Activated T-helper 1 cell treated with anti-CD3 and anti-CD28 coated beads, Interleukin-12 subunit alpha, Interleukin-12 subunit beta, Interleukin-2, Interleukin-4 antibody, amounts not matched to agents 30 ng/mL and 10 ng/mL and 1 ng/mL, durations not matched to agents 14 hours and 24 hours and 36 hours (primary cell): ENCODE results near the gene CZIB. TPM values are rescaled to one million over a fixed set of nuclear protein-coding genes. Genes with fewer than 3 reads are reported as not detected.

Experiments used
- DNase-seq: peaks from one replicate; pipeline ENCODE4 v3.0.0; 2021; ENCODE audit warnings: low spot score
- H3K27ac Mint-ChIP-seq: one replicate; pipeline ENCODE4 v1.8.0; 2021; ENCODE audit warnings: mild to moderate bottlenecking, mixed read lengths
- H3K27me3 Mint-ChIP-seq: one replicate; pipeline ENCODE4 v1.8.0; 2022; ENCODE audit warnings: mild to moderate bottlenecking, moderate library complexity, mixed read lengths; ENCODE audit not compliant: insufficient read depth
- H3K36me3 Mint-ChIP-seq: one replicate; pipeline ENCODE4 v1.8.0; 2021; ENCODE audit warnings: low read depth, mixed read lengths
- H3K4me1 Mint-ChIP-seq: one replicate; pipeline ENCODE4 v1.8.0; 2021; ENCODE audit warnings: low read depth, mixed read lengths
- H3K4me3 Mint-ChIP-seq: one replicate; pipeline ENCODE4 v1.8.0; 2021; ENCODE audit warnings: mild to moderate bottlenecking, moderate library complexity, mixed read lengths
- H3K9me3 Mint-ChIP-seq: one replicate; pipeline ENCODE4 v1.8.0; 2021; ENCODE audit warnings: mixed read lengths
- intact Hi-C: fragments of 100-400 bp; cut with micrococcal nuclease; formaldehyde crosslinking; loops from one replicate; pipeline ENCODE4 v1.15.1; 2024
- total RNA-seq: library from RNA; stranded (reverse); gene quantifications from 2 replicates; pipeline ENCODE4 v1.2.3, GENCODE V29; 2022

CZIB gene
- total RNA-seq, 1 donor from 2014 or later = 43.6 TPM

DNA sequence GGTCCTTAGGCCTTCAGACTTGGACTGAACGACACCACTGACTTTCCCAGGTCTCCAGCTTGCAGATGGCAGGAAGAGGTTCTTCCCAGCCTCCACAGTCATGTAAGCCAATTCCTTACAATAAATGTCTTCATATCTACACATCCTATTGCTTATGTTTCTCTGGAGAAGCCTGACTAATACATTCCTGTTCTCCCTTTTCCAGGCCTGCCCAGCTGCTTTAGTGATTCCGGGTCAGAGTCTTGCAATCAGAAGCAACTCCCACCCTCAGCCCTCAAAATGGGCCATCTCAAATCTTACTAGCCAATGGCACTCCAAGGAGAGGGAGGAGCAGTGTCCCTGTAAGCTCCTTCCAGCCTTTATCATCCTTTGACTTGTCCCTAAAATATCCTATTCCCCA lies 40.2 kb downstream of the CZIB start:
- intact Hi-C loops = loop anchor here (5.0 to 10.0 kb wide), 2 partner anchors 115 to 258 kb away; partner anchors contain the start of genes ECHDC2 and PODN
- H3K9me3 Mint-ChIP-seq = no peaks in the 10 kb centered on the region
- H3K4me3 Mint-ChIP-seq = no peak overlapping the region
- H3K27ac Mint-ChIP-seq = no peak overlapping the region
- no peak for DNase-seq
- peaks cover 10% of the 10 kb centered on the region for H3K27me3 Mint-ChIP-seq
- H3K4me1 Mint-ChIP-seq = no peaks in the 10 kb centered on the region
- no peaks in the 10 kb centered on the region for H3K36me3 Mint-ChIP-seq

DNA sequence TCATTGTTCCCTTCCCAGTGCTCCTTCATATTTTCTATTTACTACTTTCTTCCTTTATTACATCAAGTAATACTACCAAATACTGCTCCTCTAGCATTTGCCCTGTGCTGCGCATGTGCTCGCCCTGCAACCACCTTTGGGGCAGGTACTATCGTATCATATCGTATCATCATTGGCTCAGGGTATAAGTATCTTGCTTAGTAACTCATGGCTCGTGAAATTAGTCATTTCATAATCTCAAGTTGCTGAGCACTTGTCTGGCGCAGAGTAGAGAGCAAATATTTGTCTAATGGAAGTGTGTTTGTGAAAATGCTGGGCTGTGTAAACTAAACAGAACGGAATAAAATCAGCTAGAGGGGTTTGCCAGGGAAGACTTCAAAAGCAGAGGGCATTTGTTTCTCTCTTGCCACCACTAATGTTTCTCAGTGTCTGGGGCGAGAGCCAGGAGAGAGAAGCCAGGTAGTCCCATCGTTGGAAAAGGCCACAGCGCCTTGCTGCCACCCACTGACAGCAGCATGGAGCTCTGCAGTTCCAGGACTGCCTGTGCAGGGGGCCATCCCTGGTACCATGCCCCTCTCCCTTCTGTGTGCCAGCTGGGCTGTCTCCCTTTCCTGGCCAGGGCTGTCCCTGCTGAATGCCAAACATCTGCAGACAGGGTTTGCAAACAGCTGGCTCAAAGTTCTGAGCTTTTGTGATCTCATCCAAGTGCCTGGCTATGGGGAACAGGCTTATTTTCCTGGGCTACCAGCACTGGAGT lies 43.8 kb downstream of the CZIB start:
- H3K4me3 Mint-ChIP-seq = no peak overlapping the region
- H3K27me3 Mint-ChIP-seq = peaks cover 12% of the 10 kb centered on the region
- H3K36me3 Mint-ChIP-seq = no peaks in the 10 kb centered on the region
- H3K4me1 Mint-ChIP-seq = no peaks in the 10 kb centered on the region
- DNase-seq = no peak
- H3K27ac Mint-ChIP-seq = no peak overlapping the region
- no peaks in the 10 kb centered on the region for H3K9me3 Mint-ChIP-seq
- intact Hi-C loops = no loop called here

DNA sequence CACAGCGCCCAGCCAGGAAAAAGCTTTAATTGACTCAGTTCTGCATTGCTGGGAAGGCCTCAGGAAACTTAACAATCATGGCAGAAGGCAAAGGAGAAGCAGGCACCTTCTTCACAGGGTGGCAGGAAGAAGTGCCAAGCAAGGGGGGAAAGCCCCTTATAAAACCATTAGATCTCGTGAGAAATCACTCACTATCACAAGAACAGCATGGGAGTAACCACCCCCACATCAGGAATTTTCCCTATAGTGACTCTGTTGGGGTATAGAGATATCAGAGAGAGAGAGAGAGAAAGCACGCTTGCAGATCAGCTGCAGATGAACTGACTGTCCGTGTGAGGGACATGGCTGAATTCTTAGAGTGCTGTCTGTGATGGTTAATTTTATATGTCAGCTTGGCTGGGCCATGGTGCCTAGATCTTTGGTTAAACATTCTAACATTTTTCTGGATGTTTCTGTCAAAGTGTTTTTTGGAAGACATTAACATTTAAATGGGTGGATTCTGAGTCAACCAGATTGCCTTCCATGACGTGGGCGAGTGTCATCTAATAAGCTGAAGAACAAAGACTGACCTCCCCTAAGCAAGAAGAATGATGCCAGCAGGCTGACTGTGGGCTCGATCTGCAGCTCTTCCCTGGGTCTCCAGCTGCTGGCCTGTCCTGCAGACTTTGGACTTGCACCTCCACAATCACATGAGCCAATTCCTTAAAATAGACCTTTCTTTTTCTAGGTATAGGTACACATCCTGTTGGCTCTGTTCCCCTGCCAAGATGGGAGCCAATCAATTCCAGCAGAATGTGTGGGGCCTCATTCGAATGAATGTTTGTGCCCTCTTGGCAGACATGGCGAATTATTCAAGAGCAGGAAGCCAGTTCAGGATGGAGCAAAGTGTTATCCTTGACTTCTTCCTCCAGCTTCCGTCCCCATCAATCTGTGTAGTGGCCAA lies 45.2 kb downstream of the CZIB start:
- no peak for DNase-seq
- Mint-ChIP-seq H3K4me3 (no peak overlapping the region), H3K9me3 (no peaks in the 10 kb centered on the region), H3K4me1 (no peaks in the 10 kb centered on the region), H3K27ac (no peak overlapping the region), H3K27me3 (peaks cover 8% of the 10 kb centered on the region), H3K36me3 (no peaks in the 10 kb centered on the region)
- intact Hi-C loops = no loop called here

DNA sequence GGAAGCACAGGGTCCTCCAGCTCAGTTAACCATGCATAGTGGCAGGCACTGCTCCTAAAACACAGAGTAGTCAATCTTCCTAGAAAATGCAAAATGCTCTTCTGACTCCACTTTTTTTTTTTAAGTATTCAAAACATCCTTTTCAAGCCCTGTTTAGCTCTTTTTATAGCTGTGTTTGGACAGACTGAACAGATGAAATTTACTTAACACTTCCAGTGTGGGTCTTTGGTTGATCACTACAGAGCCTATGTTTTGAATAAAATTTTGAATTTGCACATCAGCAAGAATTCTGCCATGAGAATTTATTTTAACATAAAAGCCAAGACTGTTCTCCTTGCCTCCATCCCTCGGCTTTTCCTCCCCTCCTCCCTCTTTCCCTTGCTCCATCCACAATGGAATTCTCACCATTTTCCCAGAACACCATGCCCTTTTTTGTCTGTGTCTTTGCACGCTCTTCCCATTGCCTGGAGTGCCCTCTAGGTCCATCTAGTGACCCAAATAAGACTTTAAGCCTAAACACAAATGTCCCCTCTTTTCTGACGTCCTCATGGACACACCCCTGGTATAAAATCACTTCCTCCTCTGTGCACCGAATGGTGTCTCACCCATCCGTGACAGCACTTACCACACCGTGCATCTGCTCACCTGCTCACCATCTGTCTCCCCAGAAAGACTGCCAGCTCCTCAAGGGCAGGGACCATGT lies 47.9 kb downstream of the CZIB start:
- Mint-ChIP-seq H3K9me3 (no peaks in the 10 kb centered on the region), H3K4me3 (no peak overlapping the region), H3K36me3 (no peaks in the 10 kb centered on the region), H3K4me1 (no peaks in the 10 kb centered on the region), H3K27ac (no peak overlapping the region), H3K27me3 (peaks cover 6% of the 10 kb centered on the region)
- DNase-seq = no peak
- intact Hi-C loops = no loop called here

DNA sequence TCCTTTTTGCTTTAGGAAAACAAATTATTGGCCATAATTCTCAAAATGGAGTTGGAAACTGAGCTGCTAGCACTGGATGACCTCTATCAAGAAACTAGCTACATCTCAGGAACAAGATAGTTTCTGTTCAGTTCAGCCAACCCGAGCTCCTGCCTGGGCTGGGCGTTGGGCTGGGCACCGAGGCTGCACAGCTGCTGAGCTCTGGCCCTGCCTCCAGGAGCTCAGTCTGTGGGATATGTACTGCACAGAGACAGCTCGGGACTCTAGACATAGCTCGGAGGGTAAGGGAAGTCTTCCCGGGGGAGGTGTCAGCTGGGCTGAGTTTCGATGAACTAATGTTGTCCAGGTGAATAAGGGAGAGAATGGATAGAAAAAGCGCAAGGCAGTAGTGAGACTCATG lies 53.5 kb downstream of the CZIB start:
- H3K27me3 Mint-ChIP-seq = peaks cover 24% of the 10 kb centered on the region
- H3K4me3 Mint-ChIP-seq = no peak overlapping the region
- H3K4me1 Mint-ChIP-seq = no peaks in the 10 kb centered on the region
- no peak for DNase-seq
- H3K27ac Mint-ChIP-seq = no peak overlapping the region
- no peaks in the 10 kb centered on the region for H3K36me3 Mint-ChIP-seq
- no peaks in the 10 kb centered on the region for H3K9me3 Mint-ChIP-seq
- intact Hi-C loops = no loop called here

DNA sequence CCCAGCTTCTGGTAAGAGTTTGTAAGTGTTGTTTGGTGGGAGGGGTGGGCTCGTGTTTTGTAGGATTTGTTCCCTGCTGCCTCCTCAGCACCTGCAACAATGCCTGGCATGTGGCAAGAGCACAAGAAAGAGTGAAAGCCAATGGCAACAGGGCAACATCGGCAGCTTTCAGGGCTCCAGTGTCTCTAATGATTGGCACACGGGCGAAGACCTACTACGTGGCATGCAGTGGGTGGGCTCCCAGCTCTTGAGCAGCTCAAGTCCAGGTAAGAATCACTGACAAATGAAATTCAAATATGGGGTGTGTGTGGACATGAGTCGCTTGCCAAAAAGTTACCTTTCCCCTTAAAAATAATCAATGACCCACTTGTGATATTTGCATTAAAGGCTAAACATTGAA lies 54.1 kb downstream of the CZIB start:
- intact Hi-C loops = no loop called here
- no peak for DNase-seq
- Mint-ChIP-seq H3K9me3 (no peaks in the 10 kb centered on the region), H3K4me1 (no peaks in the 10 kb centered on the region), H3K27me3 (peaks cover 24% of the 10 kb centered on the region), H3K36me3 (no peaks in the 10 kb centered on the region), H3K4me3 (no peak overlapping the region), H3K27ac (no peak overlapping the region)

DNA sequence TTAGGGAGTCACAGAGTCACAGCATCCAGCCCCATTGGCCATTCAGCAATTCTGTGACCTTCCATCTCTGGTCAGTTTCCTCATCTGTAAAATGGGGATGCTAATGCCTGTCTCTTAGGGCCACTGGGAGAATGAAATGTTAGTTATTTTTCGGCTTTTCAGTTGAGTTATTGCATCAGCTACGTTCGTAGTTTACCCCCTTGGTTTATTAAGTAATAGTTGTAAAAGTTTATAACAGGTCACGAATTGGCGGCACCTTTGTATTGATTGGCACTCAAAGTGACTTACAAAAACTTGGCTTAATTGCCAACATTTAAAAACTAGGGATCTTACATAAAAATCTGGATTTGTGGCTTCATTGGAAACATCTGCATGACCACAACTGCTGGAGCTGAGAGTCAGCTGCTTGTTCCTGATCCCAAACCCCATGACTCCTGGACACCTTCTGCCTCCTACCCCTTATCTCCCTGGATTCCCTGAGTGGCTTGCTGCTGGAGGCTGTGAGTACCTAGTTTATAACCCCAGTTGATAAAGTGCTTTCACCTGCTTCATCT lies 54.9 kb downstream of the CZIB start:
- Mint-ChIP-seq H3K4me1 (no peaks in the 10 kb centered on the region), H3K4me3 (no peak overlapping the region), H3K27ac (no peak overlapping the region), H3K36me3 (no peaks in the 10 kb centered on the region), H3K9me3 (no peaks in the 10 kb centered on the region), H3K27me3 (peaks cover 21% of the 10 kb centered on the region)
- intact Hi-C loops = no loop called here
- no peak for DNase-seq

Other genes with a start within 250 kb of the CZIB start
- gene PODN, start 158.4 kb downstream of the CZIB start, total RNA-seq = not detected in 2 replicates
- gene SLC1A7, start 78.0 kb downstream of the CZIB start, total RNA-seq = not detected in 2 replicates
- 18.5 and 19.4 TPM in 2 replicates for gene CPT2, start 23.8 kb downstream of the CZIB start, total RNA-seq
- gene MAGOH, start 17.9 kb upstream of the CZIB start, total RNA-seq = 104 TPM in 2 replicates
- gene LRP8, start 107.4 kb upstream of the CZIB start, total RNA-seq = 78.8 and 87.4 TPM in 2 replicates
- not detected in 2 replicates for gene DMRTB1, start 238.8 kb upstream of the CZIB start, total RNA-seq